HG02623 (cell line): ENCODE data around the gene UXS1.
"Not testable (repeated sequence)": the region's sequence is repeated elsewhere in the genome, so short reads cannot be mapped to it uniquely, and the experiment has no call there.

Source experiments
- ATAC-seq: cut with Tn5 transposase; IDR thresholded peaks from one replicate; pipeline ENCODE4 v1.9.1; 2021; ENCODE audit warnings: moderate library complexity; ENCODE audit not compliant: unreplicated experiment

Gene UXS1

GRCh38 chr2:106137731-106138521 is 56.2 kb downstream of the UXS1 start:
- ATAC-seq: no peak

GRCh38 chr2:106131192-106131591 is 62.9 kb downstream of the UXS1 start:
- ATAC-seq: not testable (repeated sequence)

- ATAC-seq: no peak
Measured at GRCh38 chr2:106130251-106130998, 63.7 kb downstream of the UXS1 start.

- ATAC-seq: no peak
Measured at GRCh38 chr2:106129592-106129991, 64.5 kb downstream of the UXS1 start.

GRCh38 chr2:106129150-106129549 is 65.0 kb downstream of the UXS1 start:
- no peak for ATAC-seq

GRCh38 chr2:106127776-106128268 is 66.3 kb downstream of the UXS1 start:
- no peak for ATAC-seq

GRCh38 chr2:106127282-106127771 is 66.8 kb downstream of the UXS1 start:
- ATAC-seq: no peak

- no peak for ATAC-seq
Measured at GRCh38 chr2:106126705-106127281, 67.3 kb downstream of the UXS1 start.

- ATAC-seq: no peak
Measured at GRCh38 chr2:106126295-106126694, 67.8 kb downstream of the UXS1 start.

GRCh38 chr2:106124905-106125549 is 69.1 kb downstream of the UXS1 start:
- no peak for ATAC-seq

GRCh38 chr2:106124106-106124756 is 69.9 kb downstream of the UXS1 start:
- ATAC-seq: no peak

- ATAC-seq: no peak
Measured at GRCh38 chr2:106122157-106122556, 71.9 kb downstream of the UXS1 start.

- ATAC-seq: no peak
Measured at GRCh38 chr2:106120432-106120831, 73.7 kb downstream of the UXS1 start.

GRCh38 chr2:106119074-106119473 is 75.0 kb downstream of the UXS1 start:
- no peak for ATAC-seq

GRCh38 chr2:106117882-106118684 is 76.0 kb downstream of the UXS1 start:
- ATAC-seq: no peak

GRCh38 chr2:106117347-106117746 is 76.8 kb downstream of the UXS1 start:
- ATAC-seq: no peak

GRCh38 chr2:106116248-106116647 is 77.9 kb downstream of the UXS1 start:
- no peak for ATAC-seq

- no peak for ATAC-seq
Measured at GRCh38 chr2:106115665-106116064, 78.4 kb downstream of the UXS1 start.

GRCh38 chr2:106115250-106115649 is 78.9 kb downstream of the UXS1 start:
- ATAC-seq: peak; percentile 62

- ATAC-seq: no peak
Measured at GRCh38 chr2:106114166-106114565, 79.9 kb downstream of the UXS1 start.
